HepG2 (cell line): ENCODE measurements around the gene ATP6V0A1.
A peak's percentile ranks its signal among the peaks of the same experiment; 100 is the strongest.

Source experiments
- ATRX ChIP-seq: sonication (generic); formaldehyde crosslinking; IDR thresholded peaks from 2 replicates; pipeline ENCODE4 v1.4.0; 2020; ENCODE audit warnings: missing genetic modification reagents, borderline replicate concordance
- HNF4G ChIP-seq, 2 experiments: sonication (generic) in 1 of 2; formaldehyde crosslinking in 1 of 2; IDR thresholded peaks; 2 replicates each; pipeline versions ENCODE4 v1.4.0 to v1.6.1; 2011 to 2020; ENCODE audit warnings: borderline replicate concordance in 2 of 2, low read depth in 2 of 2, mild to moderate bottlenecking in 2 of 2, low read length in 1 of 2, missing genetic modification reagents in 1 of 2, moderate library complexity in 1 of 2
- MIER2 ChIP-seq: IDR thresholded peaks from 2 replicates; pipeline ENCODE4 v1.6.1; 2016; ENCODE audit warnings: missing biosample characterization, missing genetic modification reagents
- MYC ChIP-seq: sonication (generic); formaldehyde crosslinking; IDR thresholded peaks from 2 replicates; pipeline ENCODE4 v1.9.0; 2021; ENCODE audit warnings: missing genetic modification reagents, borderline replicate concordance
- POLR2A ChIP-seq, 2 experiments: IDR thresholded peaks; 2 replicates each; pipeline ENCODE4 v1.6.1; 2011; ENCODE audit warnings: low read depth in 2 of 2, low read length in 2 of 2, mild to moderate bottlenecking in 1 of 2, moderate library complexity in 1 of 2; ENCODE audit not compliant: insufficient read depth in 1 of 2
- POLR2AphosphoS5 ChIP-seq: IDR thresholded peaks from 2 replicates; pipeline ENCODE4 v1.6.1; 2012; ENCODE audit warnings: low read depth, low read length
- ZBTB42 ChIP-seq: sonication (generic); formaldehyde crosslinking; IDR thresholded peaks from 2 replicates; pipeline ENCODE4 v1.5.0; 2020; ENCODE audit warnings: mild to moderate bottlenecking, missing genetic modification reagents
- ZHX1 ChIP-seq: sonication (generic); formaldehyde crosslinking; IDR thresholded peaks from 2 replicates; pipeline ENCODE4 v1.8.1; 2022; ENCODE audit warnings: low read depth, mild to moderate bottlenecking, missing genetic modification reagents

- TF ChIP-seq ATRX (CRISPR knock-in tag) (no peak), POLR2A (IDR thresholded peaks at IDR 0.05; ENCODE audit: insufficient read depth in 1 of 2, low read depth in 2 of 2, low read length in 2 of 2) (peak; percentile 90 to 94), ZBTB42 (CRISPR knock-in tag) (peak; percentile 43; the same call in 1 of the 2 replicates), HNF4G (IDR thresholded peaks at IDR 0.05; ENCODE audit: borderline replicate concordance, low read depth, low read length) (no peak), HNF4G (CRISPR knock-in tag; IDR thresholded peaks at IDR 0.05; ENCODE audit: borderline replicate concordance, low read depth) (peak; percentile 72; the same call in 1 of the 2 replicates), POLR2AphosphoS5 (peak; percentile 75), MIER2 (CRISPR knock-in tag) (0 out of 2 replicates have a peak, but pooled peaks have one; percentile 24), MYC (CRISPR knock-in tag) (peak; percentile 81; the same call in 1 of the 2 replicates), ZHX1 (CRISPR knock-in tag) (no peak)
Measured at GRCh38 chr17:42422958-42423712, 35.5 kb upstream of the ATP6V0A1 start, which contains the start of gene CAVIN1.
